HCT116 (cell line): Measurements from ENCODE around the gene CNPY3. TPM values are rescaled to one million over a fixed set of nuclear protein-coding genes. Genes with fewer than 3 reads are reported as not detected.

Experiments
- ATAC-seq: fragments of 200-7000 bp; cut with Tn5 transposase; 2 replicates; pipeline ENCODE4 v1.9.1; 2020; ENCODE audit warnings: mild to moderate bottlenecking, moderate library complexity
- BruUV-seq: library from RNA; stranded (reverse); fragments of 400-500 nt; replicated peaks from 2 replicates; lab custom pipeline; 2021; lab: Mats Ljungman, UMichigan
- CTCF ChIA-PET: fragments of 300-600 bp; sonication (Branson Sonifier 250); formaldehyde crosslinking; loops from one replicate; lab custom pipeline; 2021; ENCODE audit warnings: antibody characterized with exemption; lab: Charles Lee
- POLR2A ChIA-PET: fragments of 300-600, 350-600 bp; sonication (Branson Sonifier 250); formaldehyde crosslinking; loops from one replicate; lab custom pipeline; 2021; ENCODE audit warnings: antibody characterized with exemption; lab: Charles Lee
- RAD21 ChIA-PET, 2 experiments: fragments of 300-600 bp; sonication (Branson Sonifier 250); formaldehyde crosslinking; loops; one replicate each; lab custom pipeline; 2023; ENCODE audit warnings: low total read pairs in 2 of 2; ENCODE audit not compliant: uncharacterized antibody in 2 of 2, unreplicated experiment in 2 of 2, low non-redundant PET in 1 of 2; lab: Charles Lee
- DNase-seq: peaks from one replicate; pipeline ENCODE4 v3.0.0-alpha.2; 2010; ENCODE audit warnings: low read depth, low spot score
- H2AFZ ChIP-seq: fragments of 200-600 bp; shearing (Covaris generic), sonication (generic); 2 replicates; pipeline ENCODE4 v1.6.1; 2017; ENCODE audit warnings: low read depth, mixed run types, mixed read lengths, antibody characterized with exemption, low read length; ENCODE audit not compliant: poor library complexity, severe bottlenecking
- H3K27ac ChIP-seq: 2 replicates; pipeline ENCODE4 v1.5.1; 2012; ENCODE audit warnings: low read depth, low read length
- H3K27me3 ChIP-seq: fragments of 200-600 bp; sonication (generic); 2 replicates; pipeline ENCODE4 v1.6.1; 2016; ENCODE audit warnings: mixed run types, low read length, mixed read lengths; ENCODE audit not compliant: insufficient read depth
- H3K36me3 ChIP-seq, 2 experiments: fragments of 200-500 bp in 1 of 2; fragments of 200-600 bp in 1 of 2; sonication (Bioruptor generic) in 1 of 2; sonication (generic) in 1 of 2; 2 replicates each; pipeline versions ENCODE4 v1.5.1 to v1.6.1; 2014 to 2016; ENCODE audit warnings: low read length in 2 of 2, inconsistent platforms in 1 of 2, mixed read lengths in 1 of 2, mixed run types in 1 of 2; ENCODE audit not compliant: insufficient read depth in 2 of 2, control insufficient read depth in 1 of 2
- H3K4me1 ChIP-seq, 2 experiments: fragments of 200-600 bp in 1 of 2; sonication (generic) in 1 of 2; 2 replicates each; pipeline versions ENCODE4 v1.5.1 to v1.6.1; 2012 to 2017; ENCODE audit warnings: low read length in 2 of 2, inconsistent platforms in 1 of 2, mild to moderate bottlenecking in 1 of 2, mixed read lengths in 1 of 2, mixed run types in 1 of 2, moderate library complexity in 1 of 2; ENCODE audit not compliant: insufficient read depth in 2 of 2, control insufficient read depth in 1 of 2
- H3K4me2 ChIP-seq: fragments of 200-600 bp; sonication (generic); 2 replicates; pipeline ENCODE4 v1.6.1; 2017; ENCODE audit warnings: mixed run types, low read length, mixed read lengths
- H3K4me3 ChIP-seq, 2 experiments: fragments of 200-600 bp in 1 of 2; sonication (generic) in 1 of 2; replicated peaks in 1 of 2; 2 replicates each; pipeline ENCODE4 v1.5.1; 2011 to 2016; ENCODE audit warnings: low read length in 2 of 2, control low read depth in 1 of 2, low read depth in 1 of 2, mild to moderate bottlenecking in 1 of 2, mixed read lengths in 1 of 2, mixed run types in 1 of 2
- H3K79me2 ChIP-seq: fragments of 200-600 bp; sonication (generic); 2 replicates; pipeline ENCODE4 v1.6.1; 2017; ENCODE audit warnings: mild to moderate bottlenecking, mixed run types, low read length, moderate library complexity, mixed read lengths; ENCODE audit not compliant: insufficient read depth
- H3K9ac ChIP-seq: fragments of 200-600 bp; sonication (generic); 2 replicates; pipeline ENCODE4 v1.6.1; 2016; ENCODE audit warnings: low read length, mixed read lengths
- H3K9me2 ChIP-seq: fragments of 200-600 bp; sonication (generic), shearing (Covaris generic); 2 replicates; pipeline ENCODE4 v1.6.1; 2017; ENCODE audit warnings: mixed run types, mild to moderate bottlenecking, moderate library complexity; ENCODE audit not compliant: insufficient read depth
- H3K9me3 ChIP-seq, 2 experiments: fragments of 200-500 bp in 1 of 2; fragments of 200-600 bp in 1 of 2; sonication (Bioruptor generic) in 1 of 2; sonication (generic) in 1 of 2; 2 replicates each; pipeline ENCODE4 v1.6.1; 2014 to 2017; ENCODE audit warnings: low read length in 2 of 2, mixed read lengths in 2 of 2, inconsistent platforms in 1 of 2, low read depth in 1 of 2, mild to moderate bottlenecking in 1 of 2, mixed run types in 1 of 2, moderate library complexity in 1 of 2; ENCODE audit not compliant: control insufficient read depth in 1 of 2, insufficient read depth in 1 of 2
- H4K20me1 ChIP-seq: fragments of 200-600 bp; sonication (generic), shearing (Covaris generic); 2 replicates; pipeline ENCODE4 v1.6.1; 2017; ENCODE audit warnings: mixed run types, mild to moderate bottlenecking, moderate library complexity; ENCODE audit not compliant: insufficient read depth
- CBX3 ChIP-seq: IDR thresholded peaks from 2 replicates; pipeline ENCODE4 v1.6.1; 2012; ENCODE audit warnings: low read depth
- CEBPB ChIP-seq: IDR thresholded peaks from 2 replicates; pipeline ENCODE4 v1.6.1; 2012; ENCODE audit warnings: low read depth
- ELF1 ChIP-seq: IDR thresholded peaks from 2 replicates; pipeline ENCODE4 v1.6.1; 2012; ENCODE audit warnings: low read depth, borderline replicate concordance
- POLR2AphosphoS5 ChIP-seq: IDR thresholded peaks from 2 replicates; pipeline ENCODE4 v1.6.1; 2011; ENCODE audit warnings: mild to moderate bottlenecking, low read depth, low read length, moderate library complexity
- SRF ChIP-seq: IDR thresholded peaks from 2 replicates; pipeline ENCODE4 v1.6.1; 2012; ENCODE audit warnings: low read depth
- intact Hi-C: fragments of 100-400 bp; cut with micrococcal nuclease; formaldehyde crosslinking; loops from 2 replicates; pipeline ENCODE4 v1.10.0; 2022
- total RNA-seq: library from RNA; stranded (reverse); gene quantifications from one replicate; pipeline ENCODE4 v1.2.1, GENCODE V29; 2021; ENCODE audit not compliant: unreplicated experiment

Gene CNPY3
- total RNA-seq, 1 experiment from 2014 or later, result 49.1 TPM

- Histone ChIP-seq H3K4me2 (peak within 1 kb of the TSS; percentile 99), H3K9me3 (no peaks in the 10 kb centered on the region), H3K27ac (no peak within 1 kb of the TSS; the same call in 1 of the 2 replicates), H3K27me3 (no peaks in the 10 kb centered on the region), H4K20me1 (no peaks in the 10 kb centered on the region), H3K79me2 (no peaks in the 10 kb centered on the region), H2AFZ (no peak within 1 kb of the TSS), H3K4me3 (peak within 1 kb of the TSS; percentile 50 to 65), H3K9me2 (no peaks in the 10 kb centered on the region), H3K36me3 (no peaks in the 10 kb centered on the region), H3K4me1 (peaks cover 10 to 17% of the 10 kb centered on the region in 2 experiments), H3K9ac (peak within 1 kb of the TSS; percentile 51; the same call in 1 of the 2 replicates)
- intact Hi-C loops, result loop anchor here (5.0 kb wide), 1 partner anchor 182 kb away; no protein-coding TSS in a partner anchor
- CTCF ChIA-PET, result interaction anchor here (1.4 kb wide), 1 partner anchor 10 kb away, joined by 3 read pairs; no protein-coding TSS in a partner anchor
- TF ChIP-seq ELF1 (no peak), CEBPB (no peak), POLR2AphosphoS5 (0 out of 2 replicates have a peak, but pooled peaks have one; percentile 8), SRF (no peak)
- DNase-seq, result no peak
- ATAC-seq, result peak; percentile 88
- RAD21 ChIA-PET, result no interaction called here
- BruUV-seq, result no TSS peak
- POLR2A ChIA-PET, result no interaction called here
Observed at GRCh38 chr6:42960243-42961019, 31.2 kb downstream of the CNPY3 start, which contains the start of gene GNMT. Gene GNMT (plus strand): TSS chr6:42960754. CDS start chr6:42960768, 14 bp downstream.

- no TSS peak for BruUV-seq
- H3K9me2 ChIP-seq, result no peaks in the 10 kb centered on the region
- ATAC-seq, result no peak
- no peaks in the 10 kb centered on the region for H3K27me3 ChIP-seq
- peak overlapping the region; percentile 51; the same call in 1 of the 2 replicates for H3K9ac ChIP-seq
- H3K79me2 ChIP-seq, result no peaks in the 10 kb centered on the region
- no peaks in the 10 kb centered on the region for H3K9me3 ChIP-seq
- H3K4me1 ChIP-seq, result peaks cover 10 to 17% of the 10 kb centered on the region in 2 experiments
- intact Hi-C loops, result loop anchor here (5.0 kb wide), 1 partner anchor 181 kb away; no protein-coding TSS in a partner anchor
- H4K20me1 ChIP-seq, result no peaks in the 10 kb centered on the region
- no peak for DNase-seq
- POLR2A ChIA-PET, result no interaction called here
- CTCF ChIA-PET, result interaction anchor here (1.4 kb wide), 1 partner anchor 10 kb away, joined by 3 read pairs; no protein-coding TSS in a partner anchor
- H2AFZ ChIP-seq, result no peak overlapping the region
- peak overlapping the region; percentile 99 for H3K4me2 ChIP-seq
- H3K4me3 ChIP-seq, result peak overlapping the region in 1 of 2 experiments; percentile 65; a peak in 2 of 4 replicates
- no peak overlapping the region; the same call in 1 of the 2 replicates for H3K27ac ChIP-seq
- TF ChIP-seq CBX3, result no peak
- H3K36me3 ChIP-seq, result no peaks in the 10 kb centered on the region; a peak in 1 of 4 replicates
- RAD21 ChIA-PET, result no interaction called here
Observed at GRCh38 chr6:42961020-42961470, 31.8 kb downstream of the CNPY3 start.
